GM18907 (cell line): Measurements from ENCODE around the gene RNASET2.
"Not testable (repeated sequence)": the region's sequence is repeated elsewhere in the genome, so short reads cannot be mapped to it uniquely, and the experiment has no call there.

Experiments
- ATAC-seq: cut with Tn5 transposase; IDR thresholded peaks from one replicate; pipeline ENCODE4 v1.9.1; 2021; ENCODE audit warnings: mild to moderate bottlenecking, moderate library complexity; ENCODE audit not compliant: unreplicated experiment

RNASET2 gene

GRCh38 chr6:166905013-166905412 lies 51.3 kb downstream of the RNASET2 start:
- no peak for ATAC-seq

- no peak for ATAC-seq
These were observed 52.1 kb downstream of the RNASET2 start for GRCh38 chr6:166904101-166904746.

- ATAC-seq, result no peak
These were observed 52.9 kb downstream of the RNASET2 start for GRCh38 chr6:166903500-166903899.

GRCh38 chr6:166903027-166903426 lies 53.3 kb downstream of the RNASET2 start:
- no peak for ATAC-seq

- no peak for ATAC-seq
These were observed 54.1 kb downstream of the RNASET2 start for GRCh38 chr6:166902211-166902755.

- ATAC-seq, result no peak
These were observed 54.7 kb downstream of the RNASET2 start for GRCh38 chr6:166901626-166902025.

GRCh38 chr6:166900956-166901607 lies 55.3 kb downstream of the RNASET2 start:
- ATAC-seq, result no peak

- no peak for ATAC-seq
These were observed 56.1 kb downstream of the RNASET2 start for GRCh38 chr6:166900130-166900708.

GRCh38 chr6:166898910-166899309 lies 57.4 kb downstream of the RNASET2 start:
- ATAC-seq, result no peak

GRCh38 chr6:166894614-166895013 lies 61.7 kb downstream of the RNASET2 start:
- not testable (repeated sequence) for ATAC-seq

GRCh38 chr6:166892472-166892871 lies 63.9 kb downstream of the RNASET2 start:
- ATAC-seq, result not testable (repeated sequence)

GRCh38 chr6:166886773-166887172 lies 69.6 kb downstream of the RNASET2 start:
- ATAC-seq, result not testable (repeated sequence)

- not testable (repeated sequence) for ATAC-seq
These were observed 71.4 kb downstream of the RNASET2 start for GRCh38 chr6:166884958-166885357.

- no peak for ATAC-seq
These were observed 76.8 kb downstream of the RNASET2 start for GRCh38 chr6:166879594-166879993.
